GM12878 (cell line): ENCODE measurements around the gene B4GALT1.
A peak's percentile ranks its signal among the peaks of the same experiment; 100 is the strongest.

Source experiments
- CTCF ChIP-seq, 3 experiments: IDR thresholded peaks in 2 of 3; conservative IDR thresholded peaks in 1 of 3; 2 replicates each; pipeline ENCODE4 v1.5.1; 2011; ENCODE audit warnings: low read depth in 3 of 3, low read length in 3 of 3, mild to moderate bottlenecking in 3 of 3, control low read depth in 2 of 3, moderate library complexity in 2 of 3, inconsistent platforms in 1 of 3, mixed read lengths in 1 of 3; ENCODE audit not compliant: control insufficient read depth in 2 of 3, insufficient read depth in 1 of 3; ENCODE audit errors: extremely low read depth in 1 of 3
- EGR1 ChIP-seq, 2 experiments: IDR thresholded peaks; 1 replicate in 1 of 2; 2 replicates in 1 of 2; pipeline ENCODE4 v1.6.1; 2011 to 2012; ENCODE audit warnings: low read depth in 2 of 2, low read length in 2 of 2, borderline replicate concordance in 1 of 2, mild to moderate bottlenecking in 1 of 2, moderate library complexity in 1 of 2
- IKZF1 ChIP-seq: fragments of 450-650 bp; conservative IDR thresholded peaks from 2 replicates; pipeline ENCODE4 v1.6.1; 2017; ENCODE audit warnings: antibody characterized with exemption, mild to moderate bottlenecking
- MTA2 ChIP-seq: fragments of 450-650 bp; IDR thresholded peaks from 2 replicates; pipeline ENCODE4 v1.6.1; 2016; ENCODE audit warnings: low read depth, mild to moderate bottlenecking, moderate library complexity
- PRDM15 ChIP-seq: fragments of 450-650 bp; formaldehyde crosslinking; IDR thresholded peaks from 2 replicates; pipeline ENCODE4 v1.4.0; 2020; ENCODE audit warnings: mild to moderate bottlenecking, moderate library complexity
- RCOR1 ChIP-seq: conservative IDR thresholded peaks from 2 replicates; pipeline ENCODE4 v1.6.1; 2012; ENCODE audit warnings: low read depth, low read length, improper control_type of control experiment
- SIX5 ChIP-seq: IDR thresholded peaks from 2 replicates; pipeline ENCODE4 v1.6.1; 2011; ENCODE audit warnings: mild to moderate bottlenecking, low read depth, low read length, moderate library complexity; ENCODE audit not compliant: severe bottlenecking
- YY1 ChIP-seq: IDR thresholded peaks from 2 replicates; pipeline ENCODE4 v1.6.1; 2011; ENCODE audit warnings: low read depth, mild to moderate bottlenecking, low read length
- ZBTB33 ChIP-seq: fragments of 450-650 bp; IDR thresholded peaks from 2 replicates; pipeline ENCODE4 v1.6.1; 2017; ENCODE audit warnings: mild to moderate bottlenecking

- TF ChIP-seq CTCF (IDR thresholded peaks at IDR 0.05 in 2 of 3, conservative IDR thresholded peaks at IDR 0.05 in 1 of 3; ENCODE audit: control insufficient read depth in 2 of 3, extremely low read depth in 1 of 3, insufficient read depth in 1 of 3, low read depth in 3 of 3, low read length in 3 of 3) (no peak), ZBTB33 (no peak), YY1 (0 out of 2 replicates have a peak, but pooled peaks have one; percentile 14), MTA2 (peak; percentile 59; the same call in 1 of the 2 replicates), IKZF1 (peak; percentile 75; the same call in 1 of the 2 replicates), PRDM15 (CRISPR knock-in tag) (no peak), EGR1 (IDR thresholded peaks at IDR 0.05; ENCODE audit: borderline replicate concordance in 1 of 2, low read depth in 2 of 2, low read length in 2 of 2) (no peak), SIX5 (no peak), RCOR1 (no peak)
These were observed 7.4 kb downstream of the B4GALT1 start for GRCh38 chr9:33159777-33160127.
